HG02852 (cell line): ENCODE measurements around the gene RIC1.

ENCODE experiments used
- ATAC-seq: cut with Tn5 transposase; IDR thresholded peaks from one replicate; pipeline ENCODE4 v1.9.1; 2021; ENCODE audit warnings: mild to moderate bottlenecking, moderate library complexity; ENCODE audit not compliant: unreplicated experiment

The RIC1 gene

GRCh38 chr9:5820425-5820824 lies 191.5 kb downstream of the RIC1 start:
- ATAC-seq = peak; percentile 64

- ATAC-seq = no peak
Observed at GRCh38 chr9:5825223-5825622, 196.3 kb downstream of the RIC1 start.
